Chondrocyte (in vitro differentiated cells): ENCODE results near the gene EYS. TPM values are rescaled to one million over a fixed set of nuclear protein-coding genes. Genes with fewer than 3 reads are reported as not detected.

Experiments used
- DNase-seq: peaks from one replicate; pipeline ENCODE4 v3.0.0; 2021; ENCODE audit warnings: mixed read lengths, low spot score
- H3K27ac Mint-ChIP-seq: one replicate; pipeline ENCODE4 v1.8.0; 2021; ENCODE audit warnings: mild to moderate bottlenecking, moderate library complexity, mixed read lengths; ENCODE audit not compliant: unreplicated experiment
- H3K27me3 Mint-ChIP-seq: 2 replicates; pipeline ENCODE4 v1.8.0; 2021; ENCODE audit warnings: low read depth, mixed read lengths
- H3K36me3 Mint-ChIP-seq: 2 replicates; pipeline ENCODE4 v1.8.0; 2021; ENCODE audit warnings: low read depth, mixed read lengths
- H3K4me1 Mint-ChIP-seq: 2 replicates; pipeline ENCODE4 v1.8.0; 2021; ENCODE audit warnings: low read depth, mild to moderate bottlenecking, mixed read lengths
- H3K4me3 Mint-ChIP-seq: one replicate; pipeline ENCODE4 v1.8.0; 2021; ENCODE audit warnings: mild to moderate bottlenecking, moderate library complexity, mixed read lengths; ENCODE audit not compliant: unreplicated experiment
- H3K9me3 Mint-ChIP-seq: 2 replicates; pipeline ENCODE4 v1.8.0; 2021; ENCODE audit warnings: low read depth, mixed read lengths
- CTCF ChIP-seq: fragments of 200-600 bp; sonication (generic); IDR thresholded peaks from 2 replicates; pipeline ENCODE4 v1.5.0; 2021; ENCODE audit warnings: antibody characterized with exemption, mild to moderate bottlenecking, moderate library complexity
- total RNA-seq: library from RNA; stranded (reverse); gene quantifications from 3 replicates; pipeline ENCODE4 v1.2.1, GENCODE V29; 2021

The EYS gene
- total RNA-seq, 1 donor from 2014 or later = not detected

GRCh38 chr6:65161661-65162060 is 545.4 kb downstream of the EYS start:
- Mint-ChIP-seq H3K4me3 (no peak overlapping the region), H3K9me3 (no peaks in the 10 kb centered on the region), H3K36me3 (no peaks in the 10 kb centered on the region), H3K27me3 (peaks cover 3% of the 10 kb centered on the region), H3K27ac (no peak overlapping the region), H3K4me1 (no peaks in the 10 kb centered on the region)
- DNase-seq = no peak
- TF ChIP-seq CTCF = no peak

DNA sequence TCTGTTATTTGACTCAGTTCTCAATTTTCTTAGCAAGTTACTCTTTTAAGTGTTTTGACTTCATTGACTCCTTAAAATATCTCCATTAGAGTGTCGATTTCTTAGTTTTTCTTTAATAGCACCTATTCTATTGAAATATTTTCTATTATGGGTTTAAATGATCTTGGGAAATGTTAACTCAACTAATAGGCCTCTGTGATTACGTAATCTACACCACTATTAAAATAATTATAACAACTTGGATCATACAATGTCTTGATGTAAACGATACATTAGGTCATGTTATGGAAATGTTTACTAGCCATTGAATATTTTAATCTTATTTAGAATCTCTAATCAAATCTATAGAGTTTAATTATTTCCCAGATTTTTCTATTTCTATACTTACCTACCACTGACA is 550.0 kb downstream of the EYS start:
- no peak for DNase-seq
- no peak for TF ChIP-seq CTCF
- Mint-ChIP-seq H3K9me3 (no peaks in the 10 kb centered on the region), H3K36me3 (no peaks in the 10 kb centered on the region), H3K4me1 (no peaks in the 10 kb centered on the region), H3K27ac (no peak overlapping the region), H3K4me3 (no peak overlapping the region), H3K27me3 (peaks cover 5% of the 10 kb centered on the region)

DNA sequence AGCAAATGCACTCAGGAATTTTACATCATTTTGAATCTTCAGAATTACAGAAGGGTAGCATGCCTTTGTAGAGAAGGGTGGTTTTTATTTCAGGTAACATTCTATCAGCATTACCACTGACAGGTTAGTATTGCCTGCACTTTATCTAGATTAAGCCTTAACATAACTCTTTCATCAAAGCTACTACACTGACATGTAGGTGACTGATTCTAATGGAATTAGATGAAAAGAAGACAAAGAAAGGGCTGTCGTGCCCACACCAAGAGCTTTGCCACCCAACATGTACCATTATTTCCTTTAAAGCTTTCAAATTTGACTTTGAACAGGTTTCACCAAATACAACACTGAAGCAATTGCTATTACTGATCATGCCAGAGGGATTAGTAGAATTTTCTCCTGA is 551.9 kb downstream of the EYS start:
- Mint-ChIP-seq H3K27me3 (peaks cover 5% of the 10 kb centered on the region), H3K27ac (no peak overlapping the region), H3K4me1 (no peaks in the 10 kb centered on the region), H3K4me3 (no peak overlapping the region), H3K9me3 (no peaks in the 10 kb centered on the region), H3K36me3 (no peaks in the 10 kb centered on the region)
- no peak for TF ChIP-seq CTCF
- DNase-seq = no peak

- Mint-ChIP-seq H3K36me3 (no peaks in the 10 kb centered on the region), H3K9me3 (no peaks in the 10 kb centered on the region), H3K27ac (no peak overlapping the region), H3K4me1 (no peaks in the 10 kb centered on the region), H3K4me3 (no peak overlapping the region), H3K27me3 (no peaks in the 10 kb centered on the region)
- no peak for DNase-seq
- TF ChIP-seq CTCF = no peak
These were observed 557.2 kb downstream of the EYS start for GRCh38 chr6:65149841-65150240.

DNA sequence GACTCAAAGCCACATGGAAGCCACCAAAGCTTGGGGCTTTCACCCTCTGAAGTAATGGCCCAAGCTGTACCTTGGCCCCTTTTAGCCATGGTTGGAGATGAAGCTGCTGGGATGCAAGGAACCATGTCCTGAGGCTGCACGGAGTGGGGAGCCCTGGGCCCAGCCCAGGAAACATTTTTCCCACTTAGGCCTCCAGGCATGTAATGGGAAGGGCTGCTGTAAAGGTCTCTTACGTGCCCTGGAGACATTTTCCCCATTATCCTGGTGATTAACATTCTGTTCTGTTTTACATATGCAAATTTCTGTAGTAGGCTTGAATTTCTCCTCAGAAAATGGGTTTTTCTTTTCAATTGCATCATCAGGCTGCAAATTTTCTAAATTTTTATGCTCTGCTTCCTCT is 558.2 kb downstream of the EYS start:
- no peaks in the 10 kb centered on the region for H3K4me1 Mint-ChIP-seq
- TF ChIP-seq CTCF = no peak
- DNase-seq = no peak
- H3K27ac Mint-ChIP-seq = no peak overlapping the region
- H3K27me3 Mint-ChIP-seq = peaks cover 3% of the 10 kb centered on the region
- no peak overlapping the region for H3K4me3 Mint-ChIP-seq
- H3K9me3 Mint-ChIP-seq = no peaks in the 10 kb centered on the region
- no peaks in the 10 kb centered on the region for H3K36me3 Mint-ChIP-seq
